ENCODE measurements around the gene SLC22A2. TPM values are rescaled to one million over a fixed set of nuclear protein-coding genes. Genes with fewer than 3 reads are reported as not detected.

The SLC22A2 gene
- total RNA-seq, 8 experiments from 2014 or later, result 0.05 to 0.90 (median 0.22) TPM; not detected in 3

DNA sequence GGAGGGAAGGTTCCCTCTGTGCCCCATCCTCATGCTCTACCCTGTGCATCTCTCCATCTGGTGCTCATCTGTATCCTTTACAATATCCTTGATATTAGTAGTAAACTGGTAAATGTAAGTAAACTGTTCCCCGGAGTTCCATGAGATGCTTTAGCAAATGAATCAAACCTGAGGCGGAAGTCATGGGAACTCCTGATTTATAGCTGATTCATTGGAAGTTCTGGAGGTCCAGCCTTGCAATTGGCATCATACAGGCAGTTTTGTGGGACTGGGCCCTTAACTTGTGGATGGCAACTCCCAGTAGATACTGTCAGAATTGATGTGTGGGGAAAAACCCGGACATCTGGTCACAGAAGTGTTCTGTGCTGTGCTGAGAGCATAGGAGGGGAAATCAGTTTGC, 11.2 kb upstream of the SLC22A2 start:
- peak in 1 of 8 experiments; percentile 9 for ATAC-seq (replicated peaks in 6 of 8)
- WGBS, 10 experiments, result 50 to 100% (median 81%) methylated on average over 1 to 2 of the region's 3 CpGs; no CpG with 5 or more reads in 3 of the 10 experiments
- Histone ChIP-seq H3K27ac (no peak overlapping the region), H3K4me1 (replicated peaks in 1 of 2) (no peaks in the 10 kb centered on the region), H3K4me3 (no peak overlapping the region)
- in situ Hi-C loops (cut with MboI; ENCODE audit: low pct_unique_long_range_greater_than_20kb in 2 of 9, low sequenced_read_pairs in 9 of 9, unreplicated experiment in 9 of 9), result no loop called here

DNA sequence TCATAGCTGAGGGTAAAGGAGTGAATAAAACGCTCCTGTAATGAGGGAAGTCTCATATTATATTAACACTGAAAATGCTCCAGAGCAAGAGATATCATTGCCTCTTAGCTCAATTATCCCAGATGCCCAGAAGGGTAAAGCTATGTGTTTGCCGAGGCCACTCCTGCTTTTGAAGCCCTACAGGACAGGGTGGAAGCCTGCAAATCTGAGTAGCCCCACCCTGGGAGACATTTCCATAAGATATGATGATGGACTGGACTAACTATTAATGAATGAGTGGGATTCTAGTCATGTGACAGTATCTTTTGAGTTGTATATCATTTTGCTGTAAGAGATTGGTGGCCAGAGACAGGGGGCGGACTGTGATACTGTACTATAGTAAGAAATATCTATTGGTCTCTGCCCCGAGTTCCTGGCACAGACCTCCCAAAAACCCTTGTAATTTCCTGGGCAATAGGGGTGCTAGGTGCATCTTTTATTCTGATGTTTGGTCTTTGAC, 10.5 kb upstream of the SLC22A2 start:
- peak in 3 of 8 experiments; percentile 88 to 97 (median 92) for ATAC-seq (replicated peaks in 6 of 8)
- no peak overlapping the region for H3K27ac ChIP-seq
- 0 to 100% (median 63%) methylated on average over 1 to 2 of the region's 4 CpGs; no CpG with 5 or more reads in 4 of the 10 experiments for WGBS, 10 experiments
- in situ Hi-C loops (cut with MboI; ENCODE audit: low pct_unique_long_range_greater_than_20kb in 2 of 9, low sequenced_read_pairs in 9 of 9, unreplicated experiment in 9 of 9), result no loop called here
- H3K4me3 ChIP-seq, result no peak overlapping the region
- no peaks in the 10 kb centered on the region for H3K4me1 ChIP-seq (replicated peaks in 1 of 2)

DNA sequence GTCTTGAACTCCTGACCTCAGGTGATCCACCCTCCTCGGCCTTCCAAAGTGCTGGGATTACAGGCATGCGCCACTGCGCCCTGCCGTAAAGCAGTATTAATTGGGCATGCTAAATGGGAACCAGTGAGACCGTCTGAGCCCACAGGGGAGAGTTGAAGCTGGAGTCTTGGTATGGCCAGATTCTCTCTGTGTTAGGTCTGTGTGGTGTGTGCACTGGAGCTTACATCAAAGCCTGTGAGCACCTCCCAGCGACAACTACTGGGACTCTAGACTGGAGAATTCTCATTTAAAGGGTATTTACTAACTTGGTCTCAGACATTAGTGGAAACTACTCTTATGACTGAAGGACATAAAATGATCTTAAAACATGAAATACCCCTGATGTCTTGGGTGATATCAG, 8.5 kb upstream of the SLC22A2 start:
- in situ Hi-C loops (cut with MboI; ENCODE audit: low pct_unique_long_range_greater_than_20kb in 2 of 9, low sequenced_read_pairs in 9 of 9, unreplicated experiment in 9 of 9), result no loop called here
- ATAC-seq (replicated peaks in 6 of 8), result no peak
- no peaks in the 10 kb centered on the region for H3K4me1 ChIP-seq (replicated peaks in 1 of 2)
- no peak overlapping the region for H3K27ac ChIP-seq
- H3K4me3 ChIP-seq, result no peak overlapping the region
- WGBS, 10 experiments, result 58 to 100% (median 90%) methylated on average over 1 to 4 of the region's 6 CpGs; no CpG with 5 or more reads in 4 of the 10 experiments

DNA sequence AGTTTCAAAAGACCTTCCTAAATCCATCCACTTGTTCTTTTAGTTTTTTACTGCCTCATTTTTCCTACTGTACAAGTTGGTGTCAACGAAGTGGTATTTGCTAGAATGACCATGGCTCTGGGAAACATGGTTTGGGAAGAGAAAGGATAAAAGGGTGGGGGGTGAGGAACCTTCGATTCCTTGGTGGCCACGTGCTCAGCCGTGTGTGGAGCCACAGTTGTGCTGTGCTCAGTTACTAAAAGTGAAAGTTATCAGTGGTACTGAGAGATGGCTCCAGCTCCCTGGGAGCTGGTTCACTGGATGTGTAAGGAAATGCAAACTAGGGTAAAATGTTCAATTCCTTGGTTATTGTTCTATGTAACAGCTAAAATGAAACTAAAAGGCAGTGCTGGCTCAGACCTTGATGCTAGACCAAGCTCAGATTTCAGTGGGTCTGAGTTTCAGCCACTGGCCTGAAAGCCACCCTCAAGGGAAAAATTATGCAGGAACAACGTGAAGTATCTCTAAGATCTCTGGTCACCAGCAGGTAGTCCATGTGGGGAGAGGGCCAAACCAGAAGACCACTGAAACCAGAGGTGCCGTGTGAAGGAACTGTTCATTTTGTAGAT, 7.4 kb upstream of the SLC22A2 start:
- 31 to 80% (median 74%) methylated on average over 2 to 6 of the region's 6 CpGs; no CpG with 5 or more reads in 3 of the 10 experiments for WGBS, 10 experiments
- no peak overlapping the region for H3K4me3 ChIP-seq
- peak in 1 of 8 experiments; percentile 17 for ATAC-seq (replicated peaks in 6 of 8)
- in situ Hi-C loops (cut with MboI; ENCODE audit: low pct_unique_long_range_greater_than_20kb in 2 of 9, low sequenced_read_pairs in 9 of 9, unreplicated experiment in 9 of 9), result no loop called here
- H3K4me1 ChIP-seq (replicated peaks in 1 of 2), result no peaks in the 10 kb centered on the region
- H3K27ac ChIP-seq, result no peak overlapping the region

DNA sequence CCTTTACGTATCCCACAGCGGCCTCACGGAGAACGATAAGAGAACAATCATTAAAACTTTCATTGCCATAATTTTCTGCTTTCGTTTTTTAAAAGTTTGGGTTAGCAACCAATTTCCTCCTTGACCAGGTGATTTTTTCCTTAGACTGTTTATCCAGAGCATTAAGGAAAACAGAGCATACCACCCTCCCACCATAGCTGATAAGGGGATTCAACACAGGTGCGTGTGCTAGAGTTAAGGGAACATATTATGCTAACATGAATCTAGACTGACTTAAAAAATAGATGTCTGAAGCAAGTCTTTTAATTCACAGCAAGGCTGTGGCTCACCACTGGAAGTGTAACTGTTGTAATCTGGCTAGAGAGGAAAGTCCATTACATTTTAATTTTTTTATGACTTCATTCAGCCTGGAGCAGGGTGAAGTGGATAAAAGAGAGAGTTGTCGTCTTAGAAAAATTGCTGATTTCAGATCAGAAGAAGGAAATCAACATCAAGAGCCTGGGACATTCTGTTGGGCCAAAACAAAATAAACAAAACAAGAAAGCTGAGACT, 5.5 kb upstream of the SLC22A2 start:
- ATAC-seq (replicated peaks in 6 of 8), result no peak
- in situ Hi-C loops (cut with MboI; ENCODE audit: low pct_unique_long_range_greater_than_20kb in 2 of 9, low sequenced_read_pairs in 9 of 9, unreplicated experiment in 9 of 9), result no loop called here
- no peak overlapping the region for H3K27ac ChIP-seq
- H3K4me1 ChIP-seq (replicated peaks in 1 of 2), result peaks cover 0 to 9% of the 10 kb centered on the region in 2 donors
- H3K4me3 ChIP-seq, result no peak overlapping the region
- WGBS, 10 experiments, result 76 to 95% (median 81%) methylated on average over 3 to 7 of the region's 7 CpGs; no CpG with 5 or more reads in 1 of the 10 experiments

DNA sequence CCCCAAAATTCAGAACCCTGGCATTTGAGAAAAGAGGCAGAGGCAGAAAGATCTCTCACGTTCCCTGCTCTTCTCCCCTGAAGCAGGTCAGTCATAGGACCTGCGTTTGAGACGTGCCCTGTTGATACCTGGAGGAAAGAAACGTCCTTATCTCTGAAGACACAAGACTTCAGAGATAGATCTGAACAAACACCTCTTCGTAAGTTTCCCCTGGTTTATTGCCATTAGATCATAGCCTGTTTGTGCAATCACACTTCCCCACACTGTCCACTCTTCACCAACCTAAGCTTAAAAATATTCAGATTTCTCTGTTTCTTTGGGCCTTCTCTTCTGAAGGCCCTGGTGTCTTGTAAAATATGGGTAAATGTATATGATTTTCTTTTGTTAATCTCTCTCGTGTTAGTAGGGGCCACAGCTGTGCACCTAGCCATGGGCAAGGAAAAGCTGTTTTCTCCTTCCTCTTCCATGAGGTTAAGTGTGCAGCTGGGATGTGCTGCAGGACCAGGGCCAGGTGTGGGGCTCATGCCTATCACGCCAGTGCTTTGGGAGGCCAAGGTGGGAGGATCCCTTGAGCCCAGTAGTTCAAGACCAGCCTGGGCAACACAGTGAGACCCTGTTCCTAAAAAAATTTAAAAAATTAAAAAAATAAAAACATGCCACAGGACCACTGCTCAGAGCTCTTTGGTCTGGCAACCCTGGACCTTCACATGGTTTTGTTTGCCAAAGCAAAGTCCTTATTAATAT, 4.7 kb upstream of the SLC22A2 start:
- ATAC-seq (replicated peaks in 6 of 8), result no peak
- H3K4me1 ChIP-seq (replicated peaks in 1 of 2), result peaks cover 0 to 9% of the 10 kb centered on the region in 2 donors
- H3K27ac ChIP-seq, result no peak overlapping the region
- WGBS, 10 experiments, result 51 to 100% (median 79%) methylated on average over 1 to 4 of the region's 7 CpGs; no CpG with 5 or more reads in 3 of the 10 experiments
- no peak overlapping the region for H3K4me3 ChIP-seq
- in situ Hi-C loops (cut with MboI; ENCODE audit: low pct_unique_long_range_greater_than_20kb in 2 of 9, low sequenced_read_pairs in 9 of 9, unreplicated experiment in 9 of 9), result no loop called here

DNA sequence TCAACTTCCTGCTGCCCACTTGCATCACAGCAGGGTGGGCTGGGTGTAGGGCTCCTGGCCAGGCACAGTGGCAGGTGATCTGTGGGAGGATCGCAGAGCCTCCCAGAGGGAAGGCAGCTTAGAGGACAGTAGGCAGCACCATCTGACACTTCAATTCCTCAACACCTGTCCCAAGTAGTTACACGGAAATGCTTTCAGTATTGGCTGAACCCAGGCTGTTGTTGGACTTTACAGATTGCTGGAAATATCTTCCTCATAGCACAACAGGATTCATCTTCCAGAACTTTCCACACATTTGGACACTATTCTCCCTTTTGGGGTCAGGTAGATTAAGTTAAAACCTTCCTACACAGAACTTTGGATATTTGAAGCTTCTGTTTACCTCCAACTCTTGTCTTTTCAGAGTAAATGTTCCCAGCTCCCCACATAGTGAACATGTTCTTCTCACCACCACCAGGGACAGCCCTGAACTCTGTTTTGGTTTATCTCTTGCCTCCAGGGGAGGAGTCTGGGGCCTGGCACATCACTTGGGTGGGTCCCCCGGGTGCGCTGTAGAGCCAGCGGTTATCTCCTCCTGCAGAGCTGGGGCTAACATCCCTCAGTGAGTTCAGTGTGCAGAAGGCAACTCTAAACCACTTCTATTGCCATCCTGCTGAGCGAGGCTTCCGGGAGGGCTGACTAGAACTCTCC, 3.5 kb upstream of the SLC22A2 start:
- peak in 3 of 8 experiments; percentile 74 to 98 (median 84) for ATAC-seq (replicated peaks in 6 of 8)
- WGBS, 10 experiments, result 10 to 100% (median 83%) methylated on average over 1 to 4 of the region's 7 CpGs
- H3K4me1 ChIP-seq (replicated peaks in 1 of 2), result peaks cover 0 to 9% of the 10 kb centered on the region in 2 donors
- no peak overlapping the region for H3K4me3 ChIP-seq
- in situ Hi-C loops (cut with MboI; ENCODE audit: low pct_unique_long_range_greater_than_20kb in 2 of 9, low sequenced_read_pairs in 9 of 9, unreplicated experiment in 9 of 9), result no loop called here
- H3K27ac ChIP-seq, result no peak overlapping the region

DNA sequence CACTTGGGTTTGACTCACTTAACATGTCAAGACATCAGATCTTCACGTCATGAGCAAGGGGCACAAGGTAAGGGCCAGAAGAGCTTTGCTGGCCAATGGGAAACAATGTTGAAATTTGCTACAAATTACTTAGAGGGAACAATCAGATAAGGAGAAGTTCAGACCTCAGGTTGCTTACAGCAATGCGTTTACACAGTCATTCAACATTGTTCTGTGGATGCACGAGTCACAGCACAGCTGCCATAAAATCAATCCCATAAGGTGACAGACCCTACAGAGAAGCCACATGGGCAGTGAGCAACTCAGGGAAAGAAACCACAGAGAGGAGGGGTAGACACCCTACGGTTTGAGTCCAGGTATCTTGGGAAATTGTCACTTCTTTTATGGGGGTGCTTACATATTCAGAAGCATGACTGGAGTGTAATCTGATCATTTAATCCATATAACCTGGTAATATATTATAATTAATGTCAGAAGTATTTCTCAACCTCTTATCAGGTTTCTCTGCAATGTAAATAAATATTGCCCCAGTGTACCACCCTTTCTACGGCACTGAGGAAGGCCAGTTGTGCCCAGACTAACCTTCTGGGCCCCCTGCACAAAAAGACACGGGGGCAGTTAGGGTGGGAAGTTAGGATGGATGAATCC, 2.3 kb upstream of the SLC22A2 start:
- in situ Hi-C loops (cut with MboI; ENCODE audit: low pct_unique_long_range_greater_than_20kb in 2 of 9, low sequenced_read_pairs in 9 of 9, unreplicated experiment in 9 of 9), result no loop called here
- no peak overlapping the region for H3K27ac ChIP-seq
- WGBS, 10 experiments, result 32 to 100% (median 78%) methylated on average over 1 to 5 of the region's 6 CpGs; no CpG with 5 or more reads in 1 of the 10 experiments
- ATAC-seq (replicated peaks in 6 of 8), result no peak
- H3K4me3 ChIP-seq, result no peak overlapping the region
- peaks cover 0 to 9% of the 10 kb centered on the region in 2 donors for H3K4me1 ChIP-seq (replicated peaks in 1 of 2)

DNA sequence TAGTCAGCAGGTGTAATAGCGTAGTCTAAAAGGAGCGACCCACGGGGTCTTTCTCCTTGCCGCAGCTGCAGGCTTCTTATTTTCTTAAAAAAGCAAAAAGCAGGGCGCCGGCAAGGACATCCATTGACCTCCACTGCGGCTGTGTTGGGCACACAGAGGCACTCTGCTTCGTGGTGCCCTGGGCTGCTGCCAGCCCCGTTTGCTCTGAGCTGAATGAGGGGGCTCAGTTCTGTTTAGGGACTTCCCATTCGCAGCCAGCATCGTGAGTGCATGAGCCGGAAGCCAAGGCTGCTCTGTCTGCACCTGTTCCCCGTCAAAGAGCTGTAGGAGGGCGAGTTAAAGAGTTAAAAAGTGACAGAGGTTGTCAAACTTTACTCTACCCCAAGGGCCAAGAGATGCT, 1.7 kb upstream of the SLC22A2 start:
- 40 to 100% (median 87%) methylated on average over 1 to 12 of the region's 14 CpGs; no CpG with 5 or more reads in 2 of the 10 experiments for WGBS, 10 experiments
- peaks cover 0 to 10% of the 10 kb centered on the region in 2 donors for H3K4me1 ChIP-seq (replicated peaks in 1 of 2)
- H3K27ac ChIP-seq, result no peak overlapping the region
- in situ Hi-C loops (cut with MboI; ENCODE audit: low pct_unique_long_range_greater_than_20kb in 2 of 9, low sequenced_read_pairs in 9 of 9, unreplicated experiment in 9 of 9), result no loop called here
- H3K4me3 ChIP-seq, result no peak overlapping the region
- ATAC-seq (replicated peaks in 6 of 8), result no peak

DNA sequence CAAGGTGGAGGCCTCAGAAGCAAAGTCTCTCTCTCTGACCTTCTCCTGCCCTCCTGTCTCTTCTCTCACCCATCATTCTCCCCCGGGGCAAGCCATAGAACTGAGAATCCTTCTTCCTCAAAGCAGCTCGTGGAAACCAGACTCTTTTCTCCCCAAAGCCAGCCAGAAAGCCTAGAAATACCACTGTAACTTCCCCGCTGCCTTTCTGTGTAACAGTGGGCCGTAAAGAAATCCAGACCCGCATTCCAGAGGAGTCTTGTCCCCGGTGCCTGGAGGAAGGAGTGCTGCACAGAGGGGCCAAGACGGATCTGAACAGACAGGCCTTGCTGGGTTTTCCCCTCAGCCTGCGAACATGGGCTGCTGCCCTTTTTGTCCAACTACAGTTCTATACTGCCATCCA, 977 bp upstream of the SLC22A2 start:
- 18 to 70% (median 49%) methylated on average over 2 to 6 of the region's 8 CpGs; no CpG with 5 or more reads in 3 of the 10 experiments for WGBS, 10 experiments
- no peak for ATAC-seq (replicated peaks in 6 of 8)
- peaks cover 7 to 17% of the 10 kb centered on the region in 2 donors for H3K4me1 ChIP-seq (replicated peaks in 1 of 2)

DNA sequence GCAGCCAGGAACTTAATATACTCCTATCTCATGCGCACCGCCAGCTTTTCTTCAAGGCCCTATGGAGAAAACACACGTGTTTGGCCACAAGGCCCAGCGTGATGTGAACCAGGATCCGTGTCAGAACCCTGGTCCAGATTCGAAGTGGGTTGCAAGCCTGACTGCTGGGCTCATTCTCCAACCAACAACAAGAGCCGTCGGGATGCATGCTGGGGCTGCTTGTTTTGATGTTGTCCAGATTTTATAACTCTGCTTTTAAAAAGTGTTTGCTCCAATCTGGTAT, 463 bp upstream of the SLC22A2 start:
- no peak overlapping the region for H3K27ac ChIP-seq
- peaks cover 12 to 22% of the 10 kb centered on the region in 2 donors for H3K4me1 ChIP-seq (replicated peaks in 1 of 2)
- H3K4me3 ChIP-seq, result no peak overlapping the region
- ATAC-seq (replicated peaks in 6 of 8), result no peak
- in situ Hi-C loops (cut with MboI; ENCODE audit: low pct_unique_long_range_greater_than_20kb in 2 of 9, low sequenced_read_pairs in 9 of 9, unreplicated experiment in 9 of 9), result no loop called here
- WGBS, 10 experiments, result 80 to 100% (median 88%) methylated on average over 2 to 6 of the region's 8 CpGs; no CpG with 5 or more reads in 4 of the 10 experiments

More for the DNA sequence above, 977 bp upstream of the SLC22A2 start:
- Histone ChIP-seq H3K27ac (no peak overlapping the region), H3K4me3 (no peak overlapping the region)
- in situ Hi-C loops (cut with MboI; ENCODE audit: low pct_unique_long_range_greater_than_20kb in 2 of 9, low sequenced_read_pairs in 9 of 9, unreplicated experiment in 9 of 9), result no loop called here

DNA sequence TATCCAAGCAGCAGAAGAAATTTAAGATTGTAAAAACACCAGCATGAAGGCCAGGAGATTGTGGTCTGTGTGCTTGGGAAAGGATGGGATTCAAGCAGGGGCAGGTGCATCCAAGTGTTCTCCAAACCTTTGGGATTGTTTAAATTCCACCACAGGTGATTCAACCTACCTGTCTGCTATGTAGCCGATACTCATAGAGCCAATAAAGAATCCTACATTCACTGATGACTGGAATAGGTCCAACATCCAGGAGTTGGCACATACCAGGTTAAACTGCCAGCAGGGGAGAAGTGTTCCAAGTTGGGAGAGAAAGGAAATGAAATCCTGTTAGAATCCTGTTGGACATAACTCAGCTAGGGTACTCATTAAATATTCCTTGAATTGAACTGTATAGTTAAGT, 2.2 kb downstream of the SLC22A2 start:
- no peak overlapping the region for H3K27ac ChIP-seq
- in situ Hi-C loops (cut with MboI; ENCODE audit: low pct_unique_long_range_greater_than_20kb in 2 of 9, low sequenced_read_pairs in 9 of 9, unreplicated experiment in 9 of 9), result no loop called here
- no peak overlapping the region for H3K4me3 ChIP-seq
- ATAC-seq (replicated peaks in 6 of 8), result no peak
- 100% methylated on average over 1 of the region's 1 CpG; no CpG with 5 or more reads in 5 of the 10 experiments for WGBS, 10 experiments
- peaks cover 12 to 25% of the 10 kb centered on the region in 2 donors for H3K4me1 ChIP-seq (replicated peaks in 1 of 2)
